ENCODE measurements around the gene APOL6.
"Not testable (repeated sequence)": the region's sequence is repeated elsewhere in the genome, so short reads cannot be mapped to it uniquely, and the experiment has no call there.

The APOL6 gene

DNA sequence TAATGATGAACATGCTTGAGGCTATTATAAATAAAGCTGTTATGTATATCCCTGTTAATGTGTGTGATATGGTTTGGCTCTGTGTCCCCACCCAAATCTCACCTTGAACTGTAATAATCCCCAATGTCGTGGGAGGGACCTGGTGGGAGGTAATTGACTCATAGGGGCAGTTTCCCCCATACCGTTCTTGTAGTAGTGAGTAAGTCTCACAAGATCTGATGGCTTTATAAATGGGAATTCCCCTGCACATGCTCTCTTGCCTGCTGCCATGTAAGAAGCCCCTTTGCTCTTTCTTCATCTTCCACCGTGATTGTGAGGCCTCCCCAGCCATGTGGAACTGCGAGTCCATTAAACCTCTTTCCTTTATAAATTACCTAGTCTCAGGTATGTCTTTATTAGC, 31.2 kb downstream of the APOL6 start:
- DNase-seq (ENCODE audit: low read depth) = not testable (repeated sequence)

DNA sequence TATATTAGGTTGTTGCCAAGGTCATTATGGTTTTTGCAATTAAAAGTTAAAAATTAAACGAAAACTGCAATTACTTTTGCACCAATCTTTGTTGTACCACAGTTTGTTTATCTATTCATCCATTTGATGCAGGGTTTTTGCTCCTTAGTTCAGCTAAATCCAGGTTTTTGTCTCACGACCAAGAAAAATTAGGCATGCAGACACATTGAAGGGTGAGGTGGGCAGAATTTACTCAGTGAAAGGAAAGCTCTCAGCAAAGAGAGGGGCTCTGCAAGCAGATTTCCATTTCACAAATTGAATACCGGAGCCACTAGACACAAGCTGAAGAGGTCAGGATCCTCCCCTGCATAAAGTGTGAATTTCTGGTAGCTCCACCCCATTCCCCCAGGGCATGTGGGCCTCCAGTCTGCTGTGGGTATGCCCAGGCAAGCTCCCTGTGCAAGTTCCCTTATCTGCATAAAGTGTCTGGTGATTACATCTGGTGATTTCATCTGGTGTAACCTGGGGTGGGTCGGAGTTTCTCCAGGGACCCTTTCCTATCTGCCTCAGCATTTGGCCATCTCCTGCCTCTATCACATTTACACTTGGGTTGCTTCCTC, 33.3 kb downstream of the APOL6 start:
- no peak for DNase-seq (ENCODE audit: low read depth)

DNA sequence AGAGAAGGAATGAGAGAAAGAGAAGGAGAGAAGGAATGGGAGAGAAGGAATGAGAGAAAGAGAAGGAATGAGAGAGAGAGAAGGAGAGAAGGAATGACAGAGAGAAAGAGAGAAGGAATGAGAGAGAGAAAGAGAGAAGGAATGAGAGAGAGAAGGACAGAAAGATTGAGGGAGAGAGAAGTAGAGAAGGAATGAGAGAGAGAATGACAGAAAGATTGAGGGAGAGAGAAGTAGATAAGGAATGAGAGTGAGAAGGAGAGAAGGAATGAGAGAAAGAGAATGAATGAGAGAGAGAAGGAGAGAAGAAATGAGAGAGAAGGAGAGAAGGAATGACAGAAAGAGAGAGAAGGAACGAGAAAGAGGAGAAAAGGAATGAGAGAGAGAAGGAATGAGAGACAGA, 35.3 kb downstream of the APOL6 start:
- DNase-seq (ENCODE audit: low read depth) = no peak

DNA sequence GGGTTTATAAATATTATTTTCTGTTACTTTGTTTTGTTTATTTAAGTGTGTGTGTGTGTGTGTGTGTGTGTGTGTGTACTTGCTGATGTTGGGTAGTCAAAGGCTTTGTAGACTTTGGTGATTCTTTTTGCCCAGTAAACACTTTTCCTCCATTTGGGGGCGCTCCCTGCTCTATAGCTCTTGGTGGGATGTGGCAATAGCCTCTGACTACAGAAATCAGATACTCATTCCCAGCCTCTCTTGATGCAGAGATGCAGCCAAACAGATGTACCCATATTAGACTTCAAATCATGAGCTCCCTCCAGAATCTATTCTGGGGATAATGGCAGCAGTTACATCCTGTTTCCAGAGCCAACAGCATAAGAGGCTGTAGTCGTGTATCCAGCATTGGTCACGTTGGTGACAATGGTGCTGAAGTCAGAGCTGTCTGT, 36.0 kb downstream of the APOL6 start:
- no peak for DNase-seq (ENCODE audit: low read depth)

DNA sequence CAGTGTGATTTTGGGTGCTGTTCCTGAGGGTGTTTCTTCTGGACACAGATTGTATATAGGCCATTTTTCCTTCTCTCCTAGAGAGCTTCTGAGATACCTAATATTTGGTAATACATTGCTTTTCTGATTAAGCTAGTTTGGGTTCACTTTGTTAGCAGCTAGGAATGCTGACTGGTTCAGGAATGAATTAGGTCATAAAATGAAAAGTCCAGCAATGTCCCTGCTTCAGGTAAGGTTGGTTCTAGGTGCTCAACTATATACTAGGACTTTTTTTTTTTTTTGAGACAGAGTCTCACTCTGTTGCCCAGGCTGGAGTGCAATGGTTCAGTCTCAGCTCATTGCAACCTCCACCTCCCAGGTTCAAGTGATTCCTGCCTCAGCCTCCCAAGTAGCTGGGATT, 36.5 kb downstream of the APOL6 start:
- no peak for DNase-seq (ENCODE audit: low read depth)

DNA sequence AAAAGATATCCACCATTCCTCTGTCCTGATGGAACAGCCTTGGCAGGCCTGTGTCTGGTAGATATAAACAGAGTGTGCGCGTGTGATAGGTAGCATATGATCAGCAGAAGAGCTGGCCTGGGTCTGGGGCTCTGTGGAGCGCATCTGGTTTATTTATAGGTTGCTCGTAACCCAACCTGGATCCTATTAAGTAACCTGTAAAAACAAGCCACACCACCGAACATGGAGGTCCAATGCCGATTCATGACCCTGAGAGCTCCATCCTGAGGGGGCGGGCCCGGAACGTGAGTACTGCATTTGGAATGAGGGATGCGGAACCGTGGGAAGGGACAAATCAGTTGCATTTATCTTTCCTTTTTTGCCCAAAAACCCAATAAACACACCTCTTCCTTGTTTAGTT, 37.5 kb downstream of the APOL6 start:
- no peak for DNase-seq (ENCODE audit: low read depth)

DNA sequence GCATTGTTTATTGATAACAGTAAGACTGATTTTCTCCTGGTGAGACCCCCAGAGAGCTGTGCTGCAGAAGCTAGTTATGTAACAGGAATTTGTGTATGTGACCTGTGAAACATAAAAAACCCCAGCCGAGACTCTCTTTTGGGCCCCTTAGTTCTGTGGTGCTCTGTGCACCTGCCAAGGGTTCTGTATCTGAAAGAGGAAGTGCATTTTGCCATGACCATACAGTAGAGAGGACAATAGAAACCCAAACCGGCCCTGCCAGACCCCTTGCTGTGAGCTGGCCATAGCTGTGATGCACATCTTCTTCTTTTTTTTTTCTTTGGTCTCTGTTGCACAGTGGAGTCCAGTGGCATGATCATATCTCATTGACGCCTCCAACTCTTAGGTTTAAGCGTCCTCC, 38.1 kb downstream of the APOL6 start:
- DNase-seq (ENCODE audit: low read depth) = no peak

DNA sequence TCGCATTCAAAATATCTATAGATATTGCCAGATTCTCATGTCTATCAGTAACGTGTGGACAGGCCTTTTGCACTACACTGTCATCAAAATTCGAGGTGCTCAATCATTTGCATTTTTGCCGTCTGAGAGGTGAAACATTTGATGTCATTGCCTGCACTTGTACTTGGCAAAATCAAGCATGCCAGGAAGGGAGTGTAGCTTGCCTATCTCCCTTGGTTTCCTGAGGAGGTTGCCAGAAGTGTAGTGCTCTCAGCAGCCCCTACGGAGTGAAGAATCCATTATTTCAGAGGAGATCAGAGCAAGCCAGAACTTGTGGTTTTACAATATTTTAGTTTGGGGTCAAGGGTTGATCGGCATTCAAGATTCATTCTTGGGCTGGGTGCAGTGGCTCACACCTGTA, 39.2 kb downstream of the APOL6 start:
- DNase-seq (ENCODE audit: low read depth) = no peak

DNA sequence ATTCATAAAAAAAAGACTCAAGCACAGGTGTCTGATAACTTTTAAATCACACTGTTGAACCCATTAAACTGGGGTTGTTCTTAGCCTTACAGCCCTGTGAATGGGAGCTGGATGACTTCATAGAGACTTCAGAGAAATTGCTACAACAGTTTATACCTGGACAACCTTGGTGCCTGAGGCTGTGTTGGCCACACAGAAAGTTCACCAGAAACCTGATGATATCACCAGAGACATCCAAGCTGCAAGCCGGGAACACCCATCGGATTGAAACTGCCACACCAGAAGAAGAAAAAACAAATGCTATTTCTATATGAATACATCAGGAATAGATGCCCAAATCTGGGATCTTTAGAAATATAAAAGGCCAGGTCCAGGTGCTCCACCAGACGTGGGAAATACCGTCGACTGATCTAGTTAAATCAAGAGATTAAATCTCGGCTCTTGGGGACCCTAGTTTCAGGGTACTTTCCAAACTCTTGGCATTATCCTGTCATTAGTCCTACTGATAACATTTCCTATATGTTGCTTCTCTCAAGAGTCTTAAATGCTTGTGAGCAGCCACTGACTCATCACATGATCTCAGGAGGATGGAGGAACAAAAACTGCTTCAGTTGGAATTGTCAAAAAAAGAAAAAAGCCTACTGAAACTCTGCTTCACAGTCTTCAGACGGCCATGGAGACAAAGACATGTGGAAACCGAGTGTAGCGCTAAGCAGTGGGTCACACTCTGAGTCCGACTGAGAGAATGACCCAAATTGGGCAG, 40.8 kb downstream of the APOL6 start:
- no peak for DNase-seq (ENCODE audit: low read depth)

DNA sequence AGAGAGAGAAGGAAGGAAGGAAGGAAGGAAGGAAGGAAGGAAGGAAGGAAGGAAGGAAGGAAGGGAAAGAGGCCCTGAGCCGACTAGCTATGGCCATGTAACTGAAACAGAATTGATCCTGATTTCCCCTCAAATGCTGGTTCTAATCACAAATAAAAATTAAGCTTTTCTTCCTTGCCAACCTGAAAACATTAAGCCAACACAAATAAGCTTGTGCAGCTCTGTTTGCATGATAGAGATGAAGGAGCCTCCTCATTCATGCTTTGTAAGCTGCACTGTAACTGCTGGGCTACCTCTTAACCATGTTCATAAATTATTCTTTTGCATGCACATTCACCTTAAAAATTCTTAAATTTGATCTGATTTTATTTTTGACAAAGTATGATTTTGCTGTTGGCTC, 41.8 kb downstream of the APOL6 start:
- no peak for DNase-seq (ENCODE audit: low read depth)

DNA sequence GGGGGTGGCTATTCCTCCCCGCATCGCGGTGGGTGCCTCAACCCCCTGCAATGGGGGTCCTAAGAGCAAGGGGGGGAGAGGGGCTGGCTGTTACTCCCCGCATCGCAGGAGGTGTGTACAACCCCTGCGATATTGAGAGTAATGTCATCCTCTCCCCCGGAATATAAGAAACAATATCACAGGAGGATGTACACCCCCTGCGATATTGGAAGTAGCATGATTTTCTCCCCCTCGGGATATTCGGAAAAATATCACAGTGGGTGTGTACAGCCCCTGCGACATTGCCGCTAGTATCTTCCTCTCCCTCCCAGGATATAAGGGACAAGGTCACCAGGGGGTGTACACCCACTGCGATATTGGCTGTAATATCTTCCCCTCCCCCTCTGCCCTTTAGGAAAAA, 47.0 kb downstream of the APOL6 start:
- DNase-seq (ENCODE audit: low read depth) = no peak

DNA sequence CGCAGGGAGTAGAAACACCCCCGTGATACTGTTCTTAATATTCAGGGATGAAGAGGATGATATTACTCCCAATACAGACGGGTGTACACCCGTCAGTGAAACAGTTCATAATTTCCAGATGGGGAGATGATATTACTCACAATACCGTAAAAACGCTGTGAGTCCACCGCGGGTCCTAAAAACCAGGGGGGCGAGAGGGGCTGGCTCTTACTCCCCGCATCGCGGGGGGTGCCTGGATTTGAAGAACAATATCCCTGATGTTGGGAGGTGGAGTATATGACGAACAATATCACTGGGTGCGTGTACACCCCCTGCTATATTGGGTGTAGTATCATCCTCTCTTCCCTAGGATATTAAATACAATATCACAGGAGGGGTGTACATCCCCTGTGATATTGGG, 48.9 kb downstream of the APOL6 start:
- DNase-seq (ENCODE audit: low read depth) = no peak

DNA sequence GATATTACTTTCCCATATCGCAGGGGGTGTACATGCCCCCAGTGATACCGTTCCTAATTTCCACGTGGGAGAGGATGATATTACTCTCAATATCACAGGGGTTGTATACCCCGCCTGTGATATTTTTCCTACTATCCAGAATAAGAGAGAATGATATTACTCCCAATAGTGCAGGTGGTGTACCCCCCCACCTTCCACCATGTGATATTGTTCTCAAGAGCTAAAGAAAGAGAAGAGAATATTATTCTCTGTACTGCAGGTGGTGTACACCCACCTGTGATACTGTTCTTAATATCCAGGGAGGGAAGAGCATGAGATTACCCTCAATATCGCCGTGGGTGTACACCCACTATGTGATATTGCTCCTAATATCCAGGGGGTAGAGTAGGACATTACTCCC, 51.6 kb downstream of the APOL6 start:
- DNase-seq (ENCODE audit: low read depth) = not testable (repeated sequence)

DNA sequence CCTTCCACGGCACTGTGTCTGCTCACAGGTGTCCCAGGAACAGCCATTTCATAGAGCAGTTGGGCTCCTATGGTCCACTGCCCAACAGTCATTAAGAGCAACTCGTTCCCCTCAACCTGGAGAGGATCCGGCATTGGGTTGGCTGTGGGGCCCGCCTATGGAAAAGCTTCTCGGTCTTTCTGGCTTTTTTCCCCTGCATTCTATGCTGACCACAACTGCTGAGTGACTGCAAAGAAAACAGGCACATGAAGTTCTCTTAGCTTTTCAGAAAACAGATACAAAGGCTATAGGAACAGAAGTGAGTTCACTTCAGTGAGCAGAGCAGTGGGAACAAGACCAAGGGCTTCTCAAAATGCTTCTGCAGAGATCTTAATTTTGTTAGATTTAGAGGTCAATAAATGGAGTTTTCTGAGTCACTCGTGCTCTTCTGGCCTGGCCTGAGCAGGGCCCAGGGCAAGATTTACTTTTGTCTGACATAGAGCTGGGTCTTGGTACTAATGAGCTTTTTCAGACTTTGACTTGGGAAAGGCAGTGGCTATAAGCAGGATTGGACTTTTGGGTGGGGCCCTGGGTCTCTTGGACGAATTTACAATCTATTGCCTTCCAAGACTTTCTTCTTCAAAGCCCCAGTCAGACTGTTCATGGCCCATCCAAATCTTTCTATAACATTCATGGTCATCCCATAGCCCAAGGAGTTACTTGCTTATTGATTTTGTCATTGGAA, 55.8 kb downstream of the APOL6 start:
- DNase-seq (ENCODE audit: low read depth) = no peak

DNA sequence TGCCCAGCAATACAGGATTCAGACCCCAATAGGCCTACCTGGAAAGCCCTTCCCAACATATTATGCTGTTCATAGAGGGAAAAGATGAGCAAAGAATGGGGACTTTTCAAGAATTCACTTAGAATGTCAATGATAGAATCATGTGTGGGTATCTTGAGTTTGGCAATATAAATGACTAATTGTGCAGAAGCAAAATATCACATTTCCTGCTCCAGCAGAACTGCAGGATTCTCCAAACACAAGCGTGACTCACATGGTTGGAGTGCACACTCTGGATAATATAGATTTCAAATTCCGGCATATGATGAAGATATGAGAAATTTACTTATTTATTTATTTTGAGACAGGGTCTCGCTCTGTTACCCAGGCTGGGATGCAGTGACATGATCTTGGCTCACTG, 56.9 kb downstream of the APOL6 start:
- no peak for DNase-seq (ENCODE audit: low read depth)

DNA sequence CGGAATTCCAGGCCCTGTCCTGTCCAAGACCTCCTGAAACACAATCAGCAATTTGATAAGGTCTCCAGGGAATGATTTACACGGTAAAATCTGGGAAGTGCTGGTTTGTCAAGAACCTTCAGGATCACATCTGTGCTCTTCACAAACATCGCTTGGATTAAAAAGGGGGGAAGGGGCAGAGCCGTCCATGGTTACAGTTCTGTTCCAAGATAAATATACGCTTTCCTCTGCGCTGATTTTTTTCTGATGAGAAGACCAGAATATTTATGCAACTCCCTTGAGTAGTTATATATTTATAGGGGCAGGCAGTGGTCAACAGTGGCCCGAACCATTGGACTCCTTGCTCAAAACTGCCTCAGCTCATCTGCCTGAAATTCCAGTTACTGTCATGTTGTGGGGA, 60.2 kb downstream of the APOL6 start:
- DNase-seq (ENCODE audit: low read depth) = no peak

DNA sequence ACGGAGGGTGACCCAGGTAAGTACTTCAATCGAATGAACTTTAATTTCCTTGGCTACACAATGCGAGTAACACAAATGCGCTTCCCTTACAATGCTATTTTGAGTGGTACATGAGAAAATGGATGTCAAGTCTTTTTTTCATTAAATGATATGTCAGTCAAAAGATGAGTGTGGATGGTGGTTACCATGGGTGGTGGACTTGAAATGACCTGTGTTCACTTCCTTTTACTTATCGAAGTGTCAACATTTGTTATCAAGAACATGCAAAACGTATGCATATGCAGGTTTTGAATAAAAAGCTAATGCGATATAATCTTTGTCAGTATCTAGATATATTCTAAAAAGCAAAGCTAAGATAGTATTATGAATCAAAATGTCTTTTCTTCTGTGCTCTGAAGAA, 60.7 kb downstream of the APOL6 start:
- DNase-seq (ENCODE audit: low read depth) = no peak

DNA sequence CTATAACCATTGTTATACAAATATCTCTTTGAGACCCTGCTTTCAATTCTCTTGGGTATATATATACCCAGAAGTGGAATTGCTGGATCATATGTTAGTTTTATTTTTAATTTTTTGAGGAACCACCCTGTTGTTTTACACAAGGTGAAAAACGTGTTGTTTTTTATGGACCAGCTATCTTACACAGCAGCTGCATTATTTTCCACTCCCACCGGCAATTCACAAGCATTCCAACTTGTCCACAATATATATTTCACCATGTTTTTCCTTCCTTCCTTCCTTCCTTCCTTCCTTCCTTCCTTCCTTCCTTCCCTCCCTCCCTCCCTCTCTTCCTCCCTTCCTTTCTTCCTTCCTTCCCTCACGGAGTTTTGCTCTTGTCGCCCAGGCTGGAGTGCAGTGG, 63.1 kb downstream of the APOL6 start:
- DNase-seq (ENCODE audit: low read depth) = no peak

DNA sequence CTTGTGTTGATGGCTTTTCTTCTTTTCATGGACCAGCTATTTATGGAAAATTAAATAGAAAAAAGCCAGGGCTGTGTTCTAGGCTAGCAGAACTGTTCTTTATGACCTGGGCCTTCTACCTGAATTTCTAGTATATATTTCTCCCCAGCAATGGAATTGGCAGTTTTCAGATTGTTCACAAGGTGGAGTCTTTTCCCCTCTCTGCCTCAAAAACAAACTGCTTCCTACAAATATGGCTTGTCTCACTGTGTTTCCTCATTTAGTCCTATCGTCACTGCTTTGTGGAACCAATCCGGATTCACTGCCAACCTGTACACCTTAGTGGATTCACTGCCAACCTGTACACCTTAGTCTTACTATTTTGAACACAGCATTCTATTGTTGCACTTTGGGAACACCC, 64.4 kb downstream of the APOL6 start:
- DNase-seq (ENCODE audit: low read depth) = no peak

DNA sequence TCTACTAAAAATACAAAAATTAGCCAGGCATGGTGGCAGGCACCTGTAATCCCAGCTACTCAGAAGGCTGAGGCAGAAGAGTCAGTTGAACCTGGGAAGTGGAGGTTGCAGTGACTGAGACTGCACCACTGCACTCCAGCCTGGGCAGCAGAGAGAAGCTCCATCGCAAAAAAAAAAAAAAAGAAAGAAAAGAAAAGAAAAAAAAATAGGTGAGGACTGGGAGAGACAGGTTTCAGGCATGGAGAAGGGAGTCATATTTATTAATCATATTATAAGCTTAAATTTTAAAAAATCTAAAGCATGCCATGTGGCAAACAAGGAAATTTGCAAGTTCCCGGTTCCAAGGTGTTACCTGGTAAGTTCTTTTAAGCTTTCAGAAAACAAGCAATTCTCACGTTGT, 69.3 kb downstream of the APOL6 start, which contains the start of gene APOL5:
Gene APOL5, plus strand, starts transcription at position 301 of the 400 bp plus-strand sequence. Its CDS starts 0 bp downstream, at position 301.
- no peak for DNase-seq (ENCODE audit: low read depth)
